Suppressor macrophage (primary cell): ENCODE data around the gene ZSCAN20.

Experiments used
- DNase-seq, 4 experiments: peaks; one replicate each; pipeline ENCODE4 v3.0.0-alpha.2; 2020 to 2022

Gene ZSCAN20

DNA sequence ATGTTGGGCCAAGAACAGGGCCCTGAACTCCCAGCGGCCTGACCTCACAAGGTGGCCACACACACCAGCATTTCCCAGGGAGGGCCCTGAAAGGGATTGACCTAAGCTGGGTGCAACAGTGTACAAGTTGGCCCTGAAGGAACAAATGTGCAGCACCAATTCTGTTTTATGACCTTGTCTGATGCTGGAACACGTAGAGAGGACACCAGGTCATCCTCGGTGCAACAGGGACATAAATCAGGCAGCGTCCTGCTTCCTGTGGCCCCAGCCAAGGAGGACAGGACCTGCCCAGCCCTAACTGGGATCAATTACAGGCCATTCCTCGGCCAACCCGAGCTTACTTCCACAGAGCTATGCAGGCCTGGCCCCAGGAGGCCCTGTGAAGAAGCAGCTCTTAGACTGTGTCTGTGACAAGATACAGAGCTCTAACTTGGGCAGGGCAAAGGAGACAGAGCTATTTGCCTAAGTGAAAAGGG lies 28.7 kb upstream of the ZSCAN20 start:
- DNase-seq = no peak

GRCh38 chr1:33445108-33445507 lies 27.3 kb upstream of the ZSCAN20 start:
- no peak for DNase-seq

- DNase-seq = no peak
These were observed 25.9 kb upstream of the ZSCAN20 start for GRCh38 chr1:33446590-33446989.

- peak in 1 of 4 experiments; percentile 30 for DNase-seq
These were observed 17.7 kb upstream of the ZSCAN20 start for GRCh38 chr1:33454646-33455282.

DNA sequence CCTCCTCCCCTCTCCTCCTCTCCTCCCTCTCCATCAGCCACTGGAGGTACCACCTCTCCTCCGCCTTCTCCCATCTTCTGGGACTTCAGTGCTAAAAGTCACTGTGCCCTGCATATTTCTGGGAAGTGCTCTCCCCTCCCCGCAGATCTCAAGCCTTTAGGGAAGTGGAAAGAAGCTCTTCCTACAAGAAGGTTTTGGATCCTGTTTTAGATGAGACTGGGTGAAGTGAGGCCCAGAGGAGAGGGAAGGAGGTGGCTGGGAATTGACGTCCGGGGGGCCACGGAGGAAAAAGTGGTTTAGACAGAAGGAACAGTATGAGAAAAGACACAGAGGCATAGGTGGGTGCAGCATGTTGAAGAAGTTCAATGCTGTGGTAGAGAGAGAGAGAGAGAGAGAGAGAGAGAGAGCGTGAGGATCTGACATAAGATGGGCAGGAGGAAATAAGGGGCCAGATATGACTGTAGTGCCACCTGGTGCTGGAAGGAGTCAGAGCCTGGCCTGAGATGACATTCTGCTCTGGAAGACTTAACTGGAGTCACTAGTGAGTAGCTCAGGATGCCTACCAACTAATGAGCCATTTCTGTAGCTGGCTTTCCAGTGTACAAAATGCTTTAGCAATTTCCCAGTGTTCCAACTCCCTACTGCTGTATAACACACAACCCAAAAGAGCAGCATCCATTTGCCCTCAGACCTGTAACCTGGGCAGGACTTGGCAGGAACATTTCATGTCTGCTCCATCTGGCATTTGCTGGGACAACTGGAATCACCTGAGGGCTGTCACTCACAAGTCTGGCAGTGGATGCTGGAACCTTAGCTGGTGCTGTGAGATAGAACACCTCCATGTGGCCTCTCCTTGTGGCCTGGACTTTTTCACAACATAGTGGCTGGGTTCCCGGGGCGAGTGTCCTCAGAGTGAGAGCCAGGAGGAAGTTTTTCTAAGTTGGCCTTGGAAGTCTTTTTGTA lies 16.6 kb upstream of the ZSCAN20 start:
- DNase-seq = peak; percentile 77 to 87 (median 82)

DNA sequence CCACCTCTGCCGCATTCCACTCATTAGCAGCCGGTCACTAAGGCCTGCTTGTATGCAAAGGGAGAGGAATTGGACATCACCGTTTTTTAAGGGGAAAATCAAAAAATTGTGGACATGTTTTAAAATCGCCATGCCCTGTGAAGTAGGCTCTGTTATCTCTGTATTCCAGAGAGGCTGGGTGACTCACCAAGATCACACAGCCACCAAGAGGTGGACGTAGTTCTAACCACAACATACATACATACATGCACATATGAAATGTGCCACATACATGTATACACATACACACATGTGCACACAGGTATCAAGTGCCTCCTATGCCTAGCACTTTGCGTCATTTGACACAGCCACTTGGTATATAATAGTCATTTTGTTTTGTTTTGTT lies 16.0 kb upstream of the ZSCAN20 start:
- DNase-seq = no peak

- DNase-seq = peak; percentile 80 to 94 (median 84)
These were observed 12.8 kb upstream of the ZSCAN20 start for GRCh38 chr1:33459691-33460090.

- DNase-seq = peak in 2 of 4 experiments; percentile 37 to 39
These were observed 12.3 kb upstream of the ZSCAN20 start for GRCh38 chr1:33460144-33460543.

DNA sequence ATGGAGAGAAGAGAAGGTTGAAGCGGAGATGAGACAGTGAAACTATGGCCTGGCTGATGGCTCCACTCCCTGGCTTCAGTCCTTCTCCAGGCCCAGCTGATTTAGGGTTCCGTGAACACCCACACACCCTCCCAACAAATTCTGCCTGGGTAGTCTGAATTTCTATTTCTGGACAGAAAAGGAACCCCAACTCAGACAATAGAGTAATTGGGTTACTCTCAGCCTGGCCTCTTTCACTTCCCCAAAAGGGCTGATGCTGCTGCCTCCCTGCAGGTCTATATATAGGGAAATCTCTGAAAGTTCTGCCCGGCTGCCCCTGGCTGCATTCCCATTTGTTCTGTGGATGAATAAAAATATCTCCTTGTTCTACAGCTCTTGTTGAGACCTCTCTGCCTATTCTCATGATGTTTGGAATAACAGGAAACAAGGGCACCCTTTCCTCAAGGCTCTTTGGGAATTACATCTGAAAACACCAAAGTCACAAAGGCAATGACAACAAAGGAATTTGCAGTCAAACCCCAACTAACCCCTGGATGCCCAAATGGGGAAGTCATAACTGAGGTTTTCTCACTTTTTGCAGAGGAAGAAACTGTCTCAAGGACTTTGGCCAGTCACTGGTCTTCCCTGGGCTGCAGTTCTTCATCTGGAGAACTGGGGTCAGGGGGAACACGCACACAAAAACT lies 11.4 kb upstream of the ZSCAN20 start:
- DNase-seq = peak; percentile 90 to 97 (median 94)

- peak in 3 of 4 experiments; percentile 35 to 54 (median 36) for DNase-seq
These were observed 9.9 kb upstream of the ZSCAN20 start for GRCh38 chr1:33462405-33463164.

DNA sequence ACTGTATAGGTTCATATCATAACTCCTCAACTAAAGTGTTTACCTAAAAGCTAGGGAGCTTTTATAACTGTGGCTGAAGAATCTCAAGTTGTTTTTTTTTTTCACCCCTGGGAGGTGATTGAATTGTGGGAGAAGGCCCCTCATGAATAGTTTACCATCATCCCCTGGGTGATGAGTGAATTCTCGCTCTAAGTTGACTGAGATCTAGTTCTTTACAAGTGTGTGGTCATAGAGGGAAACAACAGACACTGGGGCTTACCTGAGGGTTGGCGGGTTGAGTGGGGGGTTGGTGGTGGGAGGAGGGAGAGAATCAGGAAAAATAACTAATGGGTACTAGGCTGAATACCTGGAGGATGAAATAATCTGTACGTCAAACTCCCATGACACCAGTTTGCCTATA lies 7.9 kb upstream of the ZSCAN20 start:
- DNase-seq = no peak

GRCh38 chr1:33465316-33465715 lies 7.1 kb upstream of the ZSCAN20 start:
- DNase-seq = peak; percentile 38 to 81 (median 66)

- no peak for DNase-seq
These were observed 6.3 kb upstream of the ZSCAN20 start for GRCh38 chr1:33466159-33466558.

GRCh38 chr1:33468011-33468410 lies 4.4 kb upstream of the ZSCAN20 start:
- DNase-seq = no peak

DNA sequence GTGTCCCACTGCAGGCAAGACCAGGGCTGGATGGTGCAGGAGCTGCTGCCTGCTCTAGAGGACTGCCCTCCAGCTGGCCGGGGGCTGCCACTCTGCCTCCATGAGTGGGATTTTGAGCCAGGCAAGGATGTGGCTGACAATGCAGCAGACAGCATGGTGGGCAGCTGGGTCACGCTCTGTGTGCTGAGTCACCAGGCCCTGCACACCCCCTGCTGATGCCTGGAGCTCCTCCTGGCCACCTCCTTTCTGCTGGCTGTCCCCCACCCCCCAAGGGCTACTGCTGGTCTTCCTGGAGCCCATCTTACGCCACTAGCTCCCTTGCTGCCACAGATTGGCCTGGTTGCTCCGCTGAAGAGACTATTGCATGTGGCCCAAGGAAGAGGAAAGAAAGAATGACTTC lies 3.9 kb upstream of the ZSCAN20 start:
- DNase-seq = peak; percentile 44 to 64 (median 52)

GRCh38 chr1:33468967-33469366 lies 3.5 kb upstream of the ZSCAN20 start:
- no peak for DNase-seq

- DNase-seq = no peak
These were observed 2.8 kb upstream of the ZSCAN20 start for GRCh38 chr1:33469691-33470090.

DNA sequence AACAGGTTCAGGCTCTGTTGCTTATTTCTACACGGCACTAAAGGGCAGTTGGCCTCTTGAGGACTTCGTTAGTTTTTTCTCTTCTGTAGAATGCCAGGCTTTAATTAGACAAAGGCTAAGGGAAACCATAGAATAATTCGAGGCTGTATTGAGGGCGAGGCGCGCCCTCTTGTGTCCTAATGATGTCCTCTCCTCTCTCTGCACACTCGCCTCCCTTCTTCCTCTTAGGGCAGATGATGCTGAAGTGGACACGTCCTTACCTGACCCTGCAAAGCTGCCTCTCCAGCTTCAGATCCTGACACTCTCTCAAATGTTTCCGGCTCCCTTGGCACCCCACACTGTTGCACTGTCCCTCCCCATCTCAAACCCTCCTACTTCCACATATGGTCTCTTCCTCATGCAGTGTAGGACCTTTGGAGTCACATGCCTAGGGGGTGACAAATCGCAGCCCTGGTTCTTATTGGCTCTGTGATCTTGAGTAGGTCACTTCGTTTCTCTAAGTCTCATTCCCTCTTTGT lies 1.9 kb upstream of the ZSCAN20 start:
- peak; percentile 92 to 98 (median 94) for DNase-seq

DNA sequence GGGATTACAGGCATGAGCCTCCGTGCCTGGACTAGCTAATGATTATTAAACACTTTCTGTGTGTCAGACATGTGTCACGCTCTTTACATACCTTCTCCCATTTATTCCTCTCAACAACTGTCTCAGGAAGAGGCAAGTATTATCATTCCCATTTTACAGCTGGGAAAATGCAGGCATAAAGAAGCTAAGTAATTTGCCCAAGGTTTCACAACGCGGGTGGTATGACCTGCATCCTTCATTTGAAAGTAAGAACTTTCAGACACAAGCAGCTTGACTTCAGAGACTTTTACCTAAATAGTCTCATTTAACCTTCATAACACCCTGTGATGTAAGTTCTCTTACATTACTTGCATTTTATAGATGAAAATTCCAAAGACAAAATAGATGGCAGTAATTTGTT lies 1.0 kb upstream of the ZSCAN20 start:
- no peak for DNase-seq

DNA sequence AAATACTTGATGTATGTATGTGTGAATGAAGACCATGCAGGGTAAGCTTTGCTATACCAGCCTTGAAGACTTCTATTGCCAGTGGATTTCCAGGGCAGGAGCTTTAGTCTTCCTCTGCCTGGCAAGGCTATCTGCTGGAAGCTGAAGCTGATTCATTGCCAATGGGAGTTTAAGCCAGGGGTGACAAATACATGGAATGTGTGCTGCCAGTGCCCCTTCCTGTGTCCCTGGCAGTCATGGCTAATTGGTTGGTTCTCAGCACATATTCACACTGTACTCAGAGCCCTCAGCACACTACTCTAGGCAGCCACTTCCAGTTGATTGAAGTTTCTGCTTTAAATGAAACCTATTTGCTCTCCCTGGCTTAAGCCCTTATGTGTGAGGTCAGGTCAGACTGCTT lies 1.5 kb downstream of the ZSCAN20 start:
- no peak for DNase-seq

DNA sequence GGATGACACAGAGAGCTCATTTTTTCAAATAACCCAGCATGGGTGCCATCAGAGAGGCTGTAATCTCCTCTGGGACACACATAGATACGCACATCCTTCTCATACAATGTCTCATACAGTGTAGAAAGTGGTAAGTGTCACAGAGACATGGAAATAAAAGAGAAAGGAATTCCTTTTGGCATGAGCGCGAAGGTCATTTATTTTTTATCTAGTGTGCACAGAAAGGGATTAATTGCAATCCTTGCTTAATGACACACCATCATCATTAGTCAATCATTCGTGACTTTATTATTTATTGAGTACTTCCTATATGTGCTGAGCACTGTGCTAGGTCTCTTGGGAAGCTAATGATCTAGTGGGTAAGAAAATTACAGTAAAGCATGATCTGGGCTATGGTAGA lies 5.0 kb downstream of the ZSCAN20 start:
- no peak for DNase-seq

DNA sequence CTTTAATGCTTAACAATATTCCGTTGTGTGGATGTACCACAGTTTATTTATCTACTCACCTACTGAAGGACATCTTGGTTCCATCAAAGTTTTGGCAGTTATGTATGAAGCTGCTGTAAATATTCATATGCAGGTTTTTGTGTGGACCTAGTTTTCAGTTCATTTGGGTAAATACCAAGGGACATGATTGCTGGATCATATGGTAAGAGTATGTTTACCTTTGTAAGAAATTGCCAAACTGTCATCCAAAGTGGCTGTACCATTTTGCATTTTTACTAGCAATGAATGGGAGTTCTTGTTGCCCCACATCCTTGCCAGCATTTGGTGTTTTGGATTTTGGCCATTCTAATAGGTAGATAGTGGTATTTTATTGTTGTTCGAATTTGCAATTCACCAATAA lies 10.0 kb downstream of the ZSCAN20 start:
- no peak for DNase-seq
